Hepatocyte (in vitro differentiated cells): ENCODE data around the gene ST8SIA3. TPM values are rescaled to one million over a fixed set of nuclear protein-coding genes. Genes with fewer than 3 reads are reported as not detected.

Experiments used
- DNase-seq: peaks from one replicate; pipeline ENCODE4 v3.0.0-alpha.2; 2016; ENCODE audit warnings: low spot score
- H2AFZ ChIP-seq: fragments of 200-600 bp; sonication (generic); 2 replicates; pipeline ENCODE4 v1.6.0; 2016; ENCODE audit warnings: antibody characterized with exemption, mild to moderate bottlenecking
- H3K27ac ChIP-seq: fragments of 200-600 bp; sonication (generic); 2 replicates; pipeline ENCODE4 v1.5.1; 2016; ENCODE audit warnings: mild to moderate bottlenecking
- H3K27me3 ChIP-seq: fragments of 200-600 bp; sonication (generic); 2 replicates; pipeline ENCODE4 v1.6.1; 2016
- H3K36me3 ChIP-seq: fragments of 200-600 bp; sonication (generic); replicated peaks from 2 replicates; pipeline ENCODE4 v1.5.1; 2016; ENCODE audit warnings: low read depth; ENCODE audit not compliant: insufficient read depth
- H3K4me1 ChIP-seq: fragments of 200-600 bp; sonication (generic); 2 replicates; pipeline ENCODE4 v1.5.1; 2016; ENCODE audit warnings: mild to moderate bottlenecking, moderate library complexity; ENCODE audit not compliant: insufficient read depth
- H3K4me2 ChIP-seq: fragments of 200-600 bp; sonication (generic); 2 replicates; pipeline ENCODE4 v1.6.0; 2016
- H3K4me3 ChIP-seq: fragments of 200-600 bp; sonication (generic); 2 replicates; pipeline ENCODE4 v1.5.1; 2016; ENCODE audit warnings: mild to moderate bottlenecking
- H3K79me2 ChIP-seq: fragments of 200-600 bp; sonication (generic); 2 replicates; pipeline ENCODE4 v1.6.0; 2017; ENCODE audit warnings: mild to moderate bottlenecking
- H3K9me2 ChIP-seq: fragments of 200-600 bp; sonication (generic); replicated peaks from 2 replicates; pipeline ENCODE4 v1.6.0; 2017; ENCODE audit warnings: mild to moderate bottlenecking; ENCODE audit not compliant: insufficient read depth
- H3K9me3 ChIP-seq: fragments of 200-600 bp; sonication (generic); 2 replicates; pipeline ENCODE4 v1.5.1; 2016; ENCODE audit warnings: low read depth, mild to moderate bottlenecking
- H4K20me1 ChIP-seq: fragments of 200-600 bp; sonication (generic); 2 replicates; pipeline ENCODE4 v1.6.0; 2016; ENCODE audit warnings: mild to moderate bottlenecking; ENCODE audit not compliant: insufficient read depth, poor library complexity, severe bottlenecking
- EZH2 ChIP-seq: fragments of 200-600 bp; sonication (generic); IDR thresholded peaks from 2 replicates; pipeline ENCODE4 v1.6.1; 2016; ENCODE audit warnings: antibody characterized with exemption, mild to moderate bottlenecking, borderline replicate concordance
- EZH2phosphoT487 ChIP-seq: fragments of 200-600 bp; sonication (generic); IDR thresholded peaks from one replicate; pipeline ENCODE4 v1.6.1; 2018; ENCODE audit warnings: antibody characterized with exemption, mild to moderate bottlenecking, low read depth, moderate library complexity; ENCODE audit not compliant: unreplicated experiment, severe bottlenecking
- WGBS: methylation state at CpG from one replicate; pipeline ENCODE4 v1.1.6; 2016; ENCODE audit warnings: low lambda C conversion rate; ENCODE audit errors: missing lambda C conversion rate; 5-methylcytosine and 5-hydroxymethylcytosine counted together
- polyA plus RNA-seq: library from polyadenylated mRNA; unstranded; fragments of >200 nt; fragmentation: Nextera tagmentation; extraction: Ambion mirVana; gene quantifications from 2 replicates; pipeline ENCODE4 v1.2.1, GENCODE V29; 2016
- total RNA-seq: library from RNA; depleted of rRNA; stranded (reverse); fragments of >200 nt; gene quantifications from 2 replicates; pipeline ENCODE4 v1.2.3, GENCODE V29; 2014
- TF ChIP-seq, protein P1 (sequence below): fragments of 200-600 bp; sonication (generic); IDR thresholded peaks from 2 replicates; pipeline ENCODE4 v1.5.1; 2016; ENCODE audit warnings: antibody characterized with exemption, mild to moderate bottlenecking; ENCODE audit not compliant: poor library complexity

ST8SIA3 gene
- total and polyA plus RNA-seq, 2 experiments from 2014 or later, result 0.03 TPM; not detected in 1

- H2AFZ ChIP-seq, result no peak overlapping the region
- no peaks in the 10 kb centered on the region for H3K9me2 ChIP-seq
- no peaks in the 10 kb centered on the region for H3K9me3 ChIP-seq
- no peak overlapping the region for H3K4me3 ChIP-seq
- 48% methylated on average over 1 of the region's 1 CpG for WGBS
- DNase-seq, result no peak
- H4K20me1 ChIP-seq, result no peaks in the 10 kb centered on the region
- H3K27ac ChIP-seq, result no peak overlapping the region
- no peaks in the 10 kb centered on the region for H3K27me3 ChIP-seq
- H3K4me1 ChIP-seq, result no peaks in the 10 kb centered on the region
- no peaks in the 10 kb centered on the region for H3K36me3 ChIP-seq
- H3K4me2 ChIP-seq, result no peak overlapping the region
- no peaks in the 10 kb centered on the region for H3K79me2 ChIP-seq
- TF ChIP-seq, protein P1, sequence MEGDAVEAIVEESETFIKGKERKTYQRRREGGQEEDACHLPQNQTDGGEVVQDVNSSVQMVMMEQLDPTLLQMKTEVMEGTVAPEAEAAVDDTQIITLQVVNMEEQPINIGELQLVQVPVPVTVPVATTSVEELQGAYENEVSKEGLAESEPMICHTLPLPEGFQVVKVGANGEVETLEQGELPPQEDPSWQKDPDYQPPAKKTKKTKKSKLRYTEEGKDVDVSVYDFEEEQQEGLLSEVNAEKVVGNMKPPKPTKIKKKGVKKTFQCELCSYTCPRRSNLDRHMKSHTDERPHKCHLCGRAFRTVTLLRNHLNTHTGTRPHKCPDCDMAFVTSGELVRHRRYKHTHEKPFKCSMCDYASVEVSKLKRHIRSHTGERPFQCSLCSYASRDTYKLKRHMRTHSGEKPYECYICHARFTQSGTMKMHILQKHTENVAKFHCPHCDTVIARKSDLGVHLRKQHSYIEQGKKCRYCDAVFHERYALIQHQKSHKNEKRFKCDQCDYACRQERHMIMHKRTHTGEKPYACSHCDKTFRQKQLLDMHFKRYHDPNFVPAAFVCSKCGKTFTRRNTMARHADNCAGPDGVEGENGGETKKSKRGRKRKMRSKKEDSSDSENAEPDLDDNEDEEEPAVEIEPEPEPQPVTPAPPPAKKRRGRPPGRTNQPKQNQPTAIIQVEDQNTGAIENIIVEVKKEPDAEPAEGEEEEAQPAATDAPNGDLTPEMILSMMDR, result no peak
- TF ChIP-seq EZH2phosphoT487, result no peak
- no peak for TF ChIP-seq EZH2
Observed at GRCh38 chr18:57325491-57326166, 26.7 kb upstream of the ST8SIA3 start.

GRCh38 chr18:57326718-57327323 is 25.5 kb upstream of the ST8SIA3 start:
- TF ChIP-seq EZH2phosphoT487 (no peak), EZH2 (no peak)
- TF ChIP-seq, protein P1, result no peak
- no peak overlapping the region for H3K4me2 ChIP-seq
- no peaks in the 10 kb centered on the region for H4K20me1 ChIP-seq
- H3K9me2 ChIP-seq, result no peaks in the 10 kb centered on the region
- no peak for DNase-seq
- H3K79me2 ChIP-seq, result no peaks in the 10 kb centered on the region
- H3K9me3 ChIP-seq, result no peaks in the 10 kb centered on the region
- WGBS, result 73% methylated on average over 8 of the region's 8 CpGs
- no peak overlapping the region for H3K4me3 ChIP-seq
- H3K27ac ChIP-seq, result no peak overlapping the region
- H3K27me3 ChIP-seq, result no peaks in the 10 kb centered on the region
- H2AFZ ChIP-seq, result no peak overlapping the region
- no peaks in the 10 kb centered on the region for H3K4me1 ChIP-seq
- H3K36me3 ChIP-seq, result no peaks in the 10 kb centered on the region

DNA sequence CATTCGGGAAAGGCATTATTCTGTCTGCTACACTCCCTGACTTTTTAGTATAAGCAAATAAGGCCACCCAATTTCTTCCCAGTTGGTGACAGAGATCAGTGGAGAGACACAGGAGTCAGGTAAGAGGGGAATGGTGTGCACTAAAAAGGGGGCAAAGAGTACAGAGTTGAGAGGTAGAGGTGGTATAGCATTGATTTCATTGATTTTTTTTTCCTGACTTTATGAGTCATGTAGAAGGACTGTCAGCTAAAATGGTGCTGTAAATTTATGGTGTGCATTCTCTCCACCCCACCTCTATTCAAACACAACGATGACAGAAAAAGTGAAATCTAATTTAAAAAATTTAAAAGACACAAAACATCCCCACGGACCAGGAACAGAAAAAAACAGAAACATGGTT is 23.7 kb upstream of the ST8SIA3 start:
- Histone ChIP-seq H3K27me3 (no peaks in the 10 kb centered on the region), H3K36me3 (no peaks in the 10 kb centered on the region)
- WGBS, result 83% methylated on average over 3 of the region's 3 CpGs

More for the DNA sequence above, 23.7 kb upstream of the ST8SIA3 start:
- Histone ChIP-seq H3K79me2 (no peaks in the 10 kb centered on the region), H4K20me1 (no peaks in the 10 kb centered on the region), H3K4me1 (no peaks in the 10 kb centered on the region), H3K9me3 (no peaks in the 10 kb centered on the region), H3K27ac (no peak overlapping the region), H2AFZ (no peak overlapping the region), H3K4me2 (no peak overlapping the region), H3K9me2 (no peaks in the 10 kb centered on the region), H3K4me3 (no peak overlapping the region)
- DNase-seq, result no peak
- TF ChIP-seq EZH2, result no peak
- TF ChIP-seq EZH2phosphoT487, result no peak
- TF ChIP-seq, protein P1, result no peak
